ENCODE data around the gene DYNC2LI1.

Gene DYNC2LI1

GRCh38 chr2:43758739-43759138 is 15.1 kb upstream of the DYNC2LI1 start:
- Histone ChIP-seq H3K9me3 (ENCODE audit: control insufficient read depth, insufficient read depth, low read depth, low read length) (no peaks in the 10 kb centered on the region), H3K4me1 (ENCODE audit: control insufficient read depth, insufficient read depth, low read length) (no peaks in the 10 kb centered on the region), H3K27ac (ENCODE audit: extremely low read depth, low read depth, low read length) (no peak overlapping the region), H3K4me3 (ENCODE audit: low read depth, low read length) (no peak overlapping the region), H3K36me3 (ENCODE audit: control insufficient read depth in 2 of 2, insufficient read depth in 1 of 2, low read length in 2 of 2) (peaks cover 3 to 6% of the 10 kb centered on the region in 2 experiments; a peak in 2 of 3 replicates)
- TF ChIP-seq ZNF114 (tag by site-specific recombination; IDR thresholded peaks at IDR 0.05), result no peak
- no peak for TF ChIP-seq ZNF837 (tag by site-specific recombination; IDR thresholded peaks at IDR 0.05)
- TF ChIP-seq INSM2 (tag by site-specific recombination; IDR thresholded peaks at IDR 0.05), result no peak
- no peak for TF ChIP-seq ZNF670 (tag by site-specific recombination; IDR thresholded peaks at IDR 0.05; ENCODE audit: low read depth)
- no peak for TF ChIP-seq ZNF174 (tag by site-specific recombination; IDR thresholded peaks at IDR 0.05)
- TF ChIP-seq REPIN1 (tag by site-specific recombination; IDR thresholded peaks at IDR 0.05; ENCODE audit: low read depth), result no peak
- no peak for TF ChIP-seq ZNF623 (tag by site-specific recombination; IDR thresholded peaks at IDR 0.05)
- no peak for TF ChIP-seq EGR2 (tag by site-specific recombination; IDR thresholded peaks at IDR 0.05; ENCODE audit: low read depth)
- TF ChIP-seq SP7 (tag by site-specific recombination; IDR thresholded peaks at IDR 0.05), result no peak
- TF ChIP-seq ZSCAN23 (tag by site-specific recombination; IDR thresholded peaks at IDR 0.05), result no peak
- TF ChIP-seq ZNF239 (tag by site-specific recombination; IDR thresholded peaks at IDR 0.05), result no peak
- no peak for TF ChIP-seq ZNF585B (tag by site-specific recombination; IDR thresholded peaks at IDR 0.05)
- TF ChIP-seq ZNF24 (tag by site-specific recombination; IDR thresholded peaks at IDR 0.05), result no peak
- TF ChIP-seq OSR2 (tag by site-specific recombination; IDR thresholded peaks at IDR 0.05), result no peak
- no peak for TF ChIP-seq ZNF530 (tag by site-specific recombination; IDR thresholded peaks at IDR 0.05; ENCODE audit: low read depth)
- TF ChIP-seq ZNF292 (tag by site-specific recombination; IDR thresholded peaks at IDR 0.05; ENCODE audit: borderline replicate concordance, low read depth), result no peak
- TF ChIP-seq ZFHX2 (tag by site-specific recombination; conservative IDR thresholded peaks at IDR 0.05), result no peak
- TF ChIP-seq ZNF184 (tag by site-specific recombination; IDR thresholded peaks at IDR 0.05), result no peak
- no peak for TF ChIP-seq ZBTB17 (tag by site-specific recombination; IDR thresholded peaks at IDR 0.05)
- TF ChIP-seq ZNF677 (tag by site-specific recombination; IDR thresholded peaks at IDR 0.05), result no peak
- ChIA-PET POLR2A (no interaction called here), CTCF (no interaction called here)

- H3K9me3 ChIP-seq (ENCODE audit: control insufficient read depth, insufficient read depth, low read depth, low read length), result no peaks in the 10 kb centered on the region
- POLR2A ChIA-PET, result no interaction called here
- no peak overlapping the region for H3K27ac ChIP-seq (ENCODE audit: extremely low read depth, low read depth, low read length)
- H3K4me3 ChIP-seq (ENCODE audit: low read depth, low read length), result no peak overlapping the region
- peaks cover 1 to 3% of the 10 kb centered on the region in 2 experiments; a peak in 2 of 3 replicates for H3K36me3 ChIP-seq (ENCODE audit: control insufficient read depth in 2 of 2, insufficient read depth in 1 of 2, low read length in 2 of 2)
- CTCF ChIA-PET, result no interaction called here
- H3K4me1 ChIP-seq (ENCODE audit: control insufficient read depth, insufficient read depth, low read length), result no peaks in the 10 kb centered on the region
- TF ChIP-seq AEBP2 (tag by site-specific recombination; IDR thresholded peaks at IDR 0.05; ENCODE audit: borderline replicate concordance) (no peak), MEIS1 (CRISPR knock-in tag; IDR thresholded peaks at IDR 0.05; ENCODE audit: borderline replicate concordance) (no peak), ZNF623 (tag by site-specific recombination; IDR thresholded peaks at IDR 0.05) (no peak), INSM2 (tag by site-specific recombination; IDR thresholded peaks at IDR 0.05) (no peak), ZBTB17 (tag by site-specific recombination; IDR thresholded peaks at IDR 0.05) (no peak), ZNF146 (tag by site-specific recombination; IDR thresholded peaks at IDR 0.05) (no peak)
Observed at GRCh38 chr2:43759195-43759594, 14.6 kb upstream of the DYNC2LI1 start.

Data from HEK293 (cell line).